ENCODE measurements around the gene PLEKHA6.

- TF ChIP-seq CTCF (IDR thresholded peaks at IDR 0.05 in 4 of 5, conservative IDR thresholded peaks at IDR 0.05 in 1 of 5) (no peak), POLR2A (IDR thresholded peaks at IDR 0.05) (no peak)
These were observed 93.2 kb downstream of the PLEKHA6 start for GRCh38 chr1:204266504-204267034.
